Measurements from ENCODE around the gene TUBA4B. TPM values are rescaled to one million over a fixed set of nuclear protein-coding genes. Genes with fewer than 3 reads are reported as not detected.
"Not testable (repeated sequence)": the region's sequence is repeated elsewhere in the genome, so short reads cannot be mapped to it uniquely, and the experiment has no call there.

Gene TUBA4B
- total RNA-seq, 2 donors from 2014 or later, result not detected

DNA sequence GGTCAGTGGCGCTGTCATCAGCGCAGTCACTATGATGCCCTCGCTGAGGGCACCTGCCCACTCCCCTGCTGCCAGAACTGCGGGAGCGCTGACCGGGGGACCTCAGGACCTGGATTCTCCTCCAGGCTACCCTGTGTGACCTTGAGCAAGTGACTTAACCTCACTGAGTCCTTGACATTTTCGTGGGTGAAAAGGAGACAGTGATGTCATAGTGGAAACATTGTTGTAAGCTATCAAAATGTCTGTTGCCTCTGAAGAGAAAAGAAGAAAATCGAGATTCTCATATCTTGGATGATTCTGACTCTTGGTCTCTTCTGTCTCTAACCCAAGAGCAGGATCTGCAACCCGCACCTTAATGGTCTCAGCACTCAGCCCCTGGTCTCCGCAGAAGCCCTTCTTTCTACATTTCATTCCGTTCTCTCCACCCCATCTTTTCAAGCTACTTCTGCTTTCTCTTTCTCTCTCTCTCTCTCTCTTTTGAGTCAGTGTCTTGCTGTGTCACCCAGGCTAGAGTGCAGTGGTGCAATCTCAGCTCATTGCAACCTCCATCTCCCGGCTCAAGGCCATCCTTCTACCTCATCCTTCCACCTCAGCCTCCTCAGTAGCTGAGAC is 1.7 kb downstream of the TUBA4B start:
- Mint-ChIP-seq H3K9me3 (no peaks in the 10 kb centered on the region), H3K27ac (peak overlapping the region; percentile 87 to 91), H3K36me3 (peaks cover 39% of the 10 kb centered on the region in 2 donors)
- peak; percentile 54 to 60 for ATAC-seq
- DNase-seq (ENCODE audit: low spot score in 2 of 2), result peak; percentile 31 to 69

DNA sequence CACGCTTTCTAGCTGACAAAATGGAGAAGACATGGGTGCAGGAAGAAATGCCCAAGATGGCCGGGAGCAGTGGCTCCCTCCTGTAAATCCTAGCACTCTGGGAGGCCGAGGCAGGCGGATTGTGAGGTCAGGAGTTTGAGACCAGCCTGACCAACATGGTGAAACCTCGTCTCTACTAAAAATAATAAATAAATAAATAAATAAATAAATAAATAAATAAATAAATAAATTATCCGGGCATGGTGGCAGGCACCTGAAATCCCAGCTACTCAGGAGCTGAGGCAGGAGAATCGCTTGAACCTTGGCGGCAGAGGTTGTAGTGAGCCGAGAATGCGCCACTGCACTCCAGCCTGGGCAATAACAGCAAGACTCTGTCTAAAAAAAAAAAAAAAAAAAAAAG is 5.9 kb downstream of the TUBA4B start:
- not testable (repeated sequence) for DNase-seq (ENCODE audit: low spot score in 2 of 2); H3K27ac Mint-ChIP-seq; H3K36me3 Mint-ChIP-seq; ATAC-seq; H3K9me3 Mint-ChIP-seq

DNA sequence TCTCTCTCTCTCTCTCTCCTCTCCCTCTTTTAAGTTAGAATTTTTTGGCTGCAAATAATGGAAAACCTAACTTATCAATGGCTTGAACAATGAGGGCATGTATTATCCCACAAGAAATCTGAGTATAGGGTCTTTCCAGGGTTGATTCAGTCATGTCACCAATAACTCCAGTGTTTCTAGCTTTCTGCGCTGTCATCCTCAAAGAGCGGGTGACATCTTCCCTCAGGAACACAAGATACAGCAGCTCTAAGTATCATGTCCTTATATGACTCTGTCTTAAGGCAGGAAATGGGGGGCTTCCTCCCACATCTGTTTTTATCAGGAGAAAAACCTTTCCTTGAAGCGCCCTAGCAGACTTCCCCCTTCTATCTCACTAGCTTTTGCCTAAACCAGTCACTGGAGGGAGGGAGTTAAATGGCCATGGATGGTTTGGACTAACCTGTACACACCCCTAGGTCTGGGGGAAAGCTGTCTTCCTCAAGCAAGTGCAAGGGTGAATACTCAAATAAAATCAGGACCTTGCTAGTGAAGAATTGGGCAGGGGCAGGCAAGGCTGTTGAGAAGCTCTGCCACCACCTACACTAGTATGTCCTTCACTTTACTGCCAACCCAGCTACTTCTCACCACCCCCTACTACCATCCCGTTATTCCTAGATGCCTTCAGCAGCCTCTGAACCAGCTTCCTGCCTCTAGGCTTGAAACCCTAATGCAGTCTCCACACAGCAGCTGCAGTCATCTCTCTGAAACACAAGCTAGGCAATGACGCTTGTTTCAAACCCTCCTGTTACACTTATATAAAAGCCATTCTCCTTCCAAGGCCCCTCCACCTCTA is 8.2 kb downstream of the TUBA4B start:
- H3K27ac Mint-ChIP-seq, result no peak overlapping the region
- no peak for ATAC-seq
- no peak for DNase-seq (ENCODE audit: low spot score in 2 of 2)
- no peaks in the 10 kb centered on the region for H3K9me3 Mint-ChIP-seq
- no peaks in the 10 kb centered on the region for H3K36me3 Mint-ChIP-seq

DNA sequence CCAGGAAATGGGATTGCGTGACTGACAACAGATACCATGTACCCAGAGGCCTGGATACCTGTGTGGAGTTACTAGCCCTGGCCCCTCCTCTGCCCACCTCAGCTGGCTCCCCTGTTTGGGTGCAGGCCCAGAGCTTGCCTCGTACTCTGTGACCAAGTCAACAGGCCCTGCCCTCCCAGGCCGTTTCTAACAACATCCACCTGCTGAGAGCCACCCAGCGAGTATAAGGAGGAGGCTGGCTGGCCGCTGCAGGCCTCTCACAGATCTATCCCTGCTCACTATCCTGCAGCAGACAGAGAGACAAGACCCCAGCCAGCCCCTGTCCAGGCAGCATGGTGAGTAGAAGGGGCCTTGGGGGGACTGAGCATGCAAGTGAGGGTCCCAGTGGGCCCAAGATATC is 13.2 kb downstream of the TUBA4B start:
- DNase-seq (ENCODE audit: low spot score in 2 of 2), result no peak
- H3K36me3 Mint-ChIP-seq, result no peaks in the 10 kb centered on the region
- no peaks in the 10 kb centered on the region for H3K9me3 Mint-ChIP-seq
- no peak overlapping the region for H3K27ac Mint-ChIP-seq
- ATAC-seq, result no peak

DNA sequence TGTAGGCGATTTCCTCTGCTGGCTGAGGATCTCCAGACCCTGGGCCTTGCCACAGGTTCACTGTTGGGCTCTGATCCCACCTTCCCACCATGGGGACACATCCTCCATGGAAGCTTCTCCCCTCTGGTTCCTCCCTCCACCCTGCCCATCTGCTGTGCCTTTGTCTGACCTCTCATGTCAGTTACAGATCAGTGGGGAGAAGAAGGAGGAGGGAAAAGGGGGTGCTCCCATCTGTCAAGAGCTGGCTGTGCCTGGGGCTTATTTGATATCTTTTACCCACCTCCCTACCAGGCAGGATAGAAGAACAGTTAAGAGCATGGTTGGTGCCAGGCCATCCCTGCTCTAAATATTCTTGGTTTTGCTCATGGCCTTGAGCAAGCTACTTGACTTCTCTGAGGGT is 13.8 kb downstream of the TUBA4B start:
- ATAC-seq, result no peak
- no peak overlapping the region for H3K27ac Mint-ChIP-seq
- DNase-seq (ENCODE audit: low spot score in 2 of 2), result no peak
- no peaks in the 10 kb centered on the region for H3K36me3 Mint-ChIP-seq
- no peaks in the 10 kb centered on the region for H3K9me3 Mint-ChIP-seq

GRCh38 chr2:219268294-219268693 is 15.3 kb downstream of the TUBA4B start:
- ATAC-seq (no peak), DNase-seq (ENCODE audit: low spot score in 2 of 2) (no peak)
- no peaks in the 10 kb centered on the region for H3K36me3 Mint-ChIP-seq
- no peaks in the 10 kb centered on the region for H3K9me3 Mint-ChIP-seq
- no peak overlapping the region for H3K27ac Mint-ChIP-seq

- Mint-ChIP-seq H3K27ac (no peak overlapping the region), H3K36me3 (no peaks in the 10 kb centered on the region), H3K9me3 (no peaks in the 10 kb centered on the region)
- ATAC-seq, result no peak
- DNase-seq (ENCODE audit: low spot score in 2 of 2), result no peak
These were observed 16.5 kb downstream of the TUBA4B start for GRCh38 chr2:219269362-219270054.

- DNase-seq (ENCODE audit: low spot score in 2 of 2) (no peak), ATAC-seq (no peak)
- Mint-ChIP-seq H3K36me3 (no peaks in the 10 kb centered on the region), H3K9me3 (no peaks in the 10 kb centered on the region), H3K27ac (no peak overlapping the region)
These were observed 17.0 kb downstream of the TUBA4B start for GRCh38 chr2:219270055-219270372.

DNA sequence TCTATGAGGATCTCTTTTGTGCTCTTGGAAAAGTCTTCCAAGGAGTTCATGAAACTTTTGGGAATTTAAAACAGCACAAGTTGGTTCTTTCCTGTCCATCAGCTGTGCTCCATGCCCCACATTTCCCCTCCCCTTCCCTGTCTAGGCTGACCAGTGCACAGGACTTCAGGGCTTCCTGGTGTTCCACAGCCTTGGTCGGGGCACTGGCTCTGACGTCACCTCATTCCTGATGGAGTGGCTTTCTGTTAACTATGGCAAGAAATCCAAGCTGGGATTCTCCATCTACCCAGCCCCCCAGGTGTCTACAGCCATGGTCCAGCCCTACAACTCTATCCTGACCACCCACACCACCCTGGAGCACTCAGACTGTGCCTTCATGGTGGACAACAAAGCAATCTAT is 18.0 kb downstream of the TUBA4B start:
- ATAC-seq, result no peak
- Mint-ChIP-seq H3K36me3 (no peaks in the 10 kb centered on the region), H3K9me3 (no peaks in the 10 kb centered on the region), H3K27ac (no peak overlapping the region)
- DNase-seq (ENCODE audit: low spot score in 2 of 2), result no peak

DNA sequence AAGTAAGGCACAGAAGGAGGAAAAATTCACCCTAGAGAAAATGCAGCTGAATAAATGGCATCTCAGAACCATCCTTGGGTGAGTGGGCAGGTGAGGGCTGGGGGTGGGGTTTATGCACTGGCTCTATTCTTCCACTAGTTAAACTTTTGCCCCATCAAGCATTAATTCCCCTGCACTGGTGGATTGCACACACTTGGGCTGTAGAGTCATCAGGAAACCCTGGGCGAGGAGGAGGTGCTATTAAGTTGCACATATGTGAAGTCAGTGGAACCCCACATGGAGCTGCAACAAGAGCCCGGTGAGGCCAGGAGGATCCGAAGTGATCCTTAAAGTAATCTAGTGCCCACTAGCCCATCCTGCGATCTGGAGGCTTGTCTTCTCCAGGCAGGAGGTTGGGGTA is 19.3 kb downstream of the TUBA4B start:
- no peaks in the 10 kb centered on the region for H3K36me3 Mint-ChIP-seq
- no peak overlapping the region for H3K27ac Mint-ChIP-seq
- ATAC-seq (no peak), DNase-seq (ENCODE audit: low spot score in 2 of 2) (no peak)
- no peaks in the 10 kb centered on the region for H3K9me3 Mint-ChIP-seq

- H3K27ac Mint-ChIP-seq, result no peak overlapping the region
- DNase-seq (ENCODE audit: low spot score in 2 of 2) (no peak), ATAC-seq (peak in 1 of 2 donors; percentile 63)
- H3K36me3 Mint-ChIP-seq, result no peaks in the 10 kb centered on the region
- no peaks in the 10 kb centered on the region for H3K9me3 Mint-ChIP-seq
These were observed 20.0 kb downstream of the TUBA4B start for GRCh38 chr2:219272995-219273394.

DNA sequence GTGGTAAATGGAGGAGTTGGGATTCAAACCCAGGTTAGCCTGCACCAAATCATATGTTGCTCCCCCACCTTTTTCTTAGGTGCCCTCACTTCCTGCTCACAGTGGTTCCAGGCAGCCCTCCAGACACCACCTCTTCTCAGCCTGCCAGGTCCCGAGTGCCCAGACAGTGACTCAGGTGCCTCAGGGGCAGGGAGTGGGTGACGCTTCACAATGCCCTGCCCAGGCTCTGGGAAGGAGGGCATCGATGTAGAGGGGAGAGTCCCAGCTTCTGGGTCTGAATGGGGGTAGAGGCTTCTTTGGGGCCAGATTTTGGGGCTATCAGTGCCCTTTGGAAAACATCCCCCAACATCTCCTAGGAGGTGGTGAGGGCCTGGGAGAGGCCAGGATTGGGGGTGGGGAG is 20.9 kb downstream of the TUBA4B start:
- no peaks in the 10 kb centered on the region for H3K9me3 Mint-ChIP-seq
- DNase-seq (ENCODE audit: low spot score in 2 of 2) (no peak), ATAC-seq (no peak)
- H3K27ac Mint-ChIP-seq, result no peak overlapping the region
- H3K36me3 Mint-ChIP-seq, result no peaks in the 10 kb centered on the region

GRCh38 chr2:219274361-219274921 is 21.4 kb downstream of the TUBA4B start:
- Mint-ChIP-seq H3K9me3 (no peaks in the 10 kb centered on the region), H3K27ac (no peak overlapping the region), H3K36me3 (no peaks in the 10 kb centered on the region)
- ATAC-seq (no peak), DNase-seq (ENCODE audit: low spot score in 2 of 2) (no peak)

DNA sequence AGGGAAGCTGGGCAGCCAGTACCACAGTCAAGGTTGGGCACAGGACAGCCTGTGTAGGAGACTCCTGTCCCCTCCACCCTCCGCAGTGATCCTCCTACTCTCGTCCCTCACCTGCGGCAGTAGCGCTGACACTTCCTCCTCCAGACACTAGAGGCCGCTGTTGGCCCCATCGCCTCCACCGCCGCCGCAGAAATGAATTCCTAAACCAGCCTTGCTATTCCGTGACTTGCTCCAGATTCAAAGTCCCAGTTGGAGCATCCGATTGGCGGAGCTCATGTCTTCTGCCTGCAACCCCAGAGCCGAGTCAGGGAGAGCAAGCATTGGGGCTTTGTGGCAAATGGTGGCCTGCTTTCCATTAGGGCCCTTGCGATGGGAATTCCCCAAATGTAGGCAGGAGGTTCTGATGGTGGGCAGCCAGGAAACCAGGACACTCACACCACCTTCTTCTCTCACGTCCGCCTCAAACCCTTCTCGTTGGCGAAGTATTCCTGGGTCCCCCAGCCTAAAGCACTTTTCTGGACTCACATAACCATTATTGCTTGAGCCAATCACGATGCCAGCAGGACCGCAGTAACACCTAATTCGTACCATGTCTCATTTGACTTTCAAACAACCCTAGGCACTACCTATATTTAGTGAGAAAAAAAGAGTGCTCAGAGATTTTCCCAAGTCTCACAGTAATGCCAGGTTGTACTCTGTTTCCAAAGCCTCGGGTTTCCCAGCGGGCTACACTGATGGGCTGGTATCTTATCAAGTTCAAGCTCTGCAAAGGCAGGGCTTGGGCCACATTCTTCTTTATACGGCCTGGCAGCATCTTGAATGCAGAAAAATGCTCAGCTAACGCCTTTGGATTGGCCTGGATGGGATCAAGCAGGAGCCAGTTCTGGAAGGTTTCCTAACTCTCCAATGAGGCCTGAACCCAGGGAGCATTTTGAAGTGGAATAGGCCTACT is 24.9 kb downstream of the TUBA4B start:
- Mint-ChIP-seq H3K9me3 (no peaks in the 10 kb centered on the region), H3K36me3 (peaks cover 0 to 5% of the 10 kb centered on the region in 2 donors), H3K27ac (peak overlapping the region; percentile 92 to 93)
- ATAC-seq (no peak), DNase-seq (ENCODE audit: low spot score in 2 of 2) (peak; percentile 82 to 83)

- ATAC-seq, result no peak
- Mint-ChIP-seq H3K9me3 (no peaks in the 10 kb centered on the region), H3K27ac (peak overlapping the region; percentile 92 to 98), H3K36me3 (peaks cover 0 to 5% of the 10 kb centered on the region in 2 donors)
- DNase-seq (ENCODE audit: low spot score in 2 of 2), result peak in 1 of 2 donors; percentile 24
These were observed 25.7 kb downstream of the TUBA4B start for GRCh38 chr2:219278655-219279150.
